Activated CD8-positive, alpha-beta memory T cell treated with anti-CD3 and anti-CD28 coated beads, Interleukin-2, amount 50 U/mL, for 4 hours (primary cell): ENCODE results near the gene PLXNA1.

Experiments
- DNase-seq: peaks from one replicate; pipeline ENCODE4 v3.0.0-alpha.2; 2020

Gene PLXNA1

GRCh38 chr3:126988451-126989021, 5.6 kb downstream of the PLXNA1 start:
- DNase-seq: no peak

GRCh38 chr3:126989316-126990023, 6.6 kb downstream of the PLXNA1 start:
- DNase-seq: no peak

GRCh38 chr3:126990024-126990700, 7.2 kb downstream of the PLXNA1 start:
- no peak for DNase-seq

- DNase-seq: no peak
These were observed 8.0 kb downstream of the PLXNA1 start for GRCh38 chr3:126990890-126991289.

- DNase-seq: no peak
These were observed 8.7 kb downstream of the PLXNA1 start for GRCh38 chr3:126991366-126992200.

- DNase-seq: no peak
These were observed 9.3 kb downstream of the PLXNA1 start for GRCh38 chr3:126992216-126992615.

- DNase-seq: no peak
These were observed 9.9 kb downstream of the PLXNA1 start for GRCh38 chr3:126992776-126993175.

- no peak for DNase-seq
These were observed 10.5 kb downstream of the PLXNA1 start for GRCh38 chr3:126993436-126993835.

GRCh38 chr3:126994661-126995245, 11.8 kb downstream of the PLXNA1 start:
- no peak for DNase-seq

- no peak for DNase-seq
These were observed 12.4 kb downstream of the PLXNA1 start for GRCh38 chr3:126995254-126995780.

GRCh38 chr3:126995926-126996512, 13.1 kb downstream of the PLXNA1 start:
- DNase-seq: no peak

- DNase-seq: no peak
These were observed 14.0 kb downstream of the PLXNA1 start for GRCh38 chr3:126996905-126997304.

GRCh38 chr3:126997455-126998038, 14.6 kb downstream of the PLXNA1 start:
- no peak for DNase-seq

GRCh38 chr3:126998320-126998719, 15.4 kb downstream of the PLXNA1 start:
- no peak for DNase-seq

GRCh38 chr3:126998728-126999127, 15.8 kb downstream of the PLXNA1 start:
- DNase-seq: no peak

GRCh38 chr3:126999383-126999782, 16.5 kb downstream of the PLXNA1 start:
- DNase-seq: no peak

GRCh38 chr3:127000119-127000518, 17.2 kb downstream of the PLXNA1 start:
- DNase-seq: no peak

- no peak for DNase-seq
These were observed 17.8 kb downstream of the PLXNA1 start for GRCh38 chr3:127000761-127001160.

- no peak for DNase-seq
These were observed 18.7 kb downstream of the PLXNA1 start for GRCh38 chr3:127001486-127002194.

GRCh38 chr3:127002195-127003174, 19.6 kb downstream of the PLXNA1 start:
- no peak for DNase-seq
